HepG2 (cell line): ENCODE data around the gene KCNK7. TPM values are rescaled to one million over a fixed set of nuclear protein-coding genes. Genes with fewer than 3 reads are reported as not detected.

Source experiments
- ATAC-seq: fragments of 200-7000 bp; cut with Tn5 transposase; 3 replicates; pipeline ENCODE4 v1.9.1; 2020; ENCODE audit warnings: mild to moderate bottlenecking, moderate library complexity
- BruUV-seq: library from RNA; stranded (reverse); fragments of 400-500 nt; replicated peaks from 2 replicates; lab custom pipeline; 2021; lab: Mats Ljungman, UMichigan
- CTCF ChIA-PET: fragments of 300-600 bp; formaldehyde crosslinking; extraction: SDS; loops from one replicate; lab custom pipeline; 2021; ENCODE audit warnings: low total read pairs, inconsistent platforms, low intra/inter-chr PET ratio; lab: Yijun Ruan, JAX
- POLR2A ChIA-PET: fragments of 350-600 bp; sonication (Branson Sonifier 250); formaldehyde crosslinking; loops from one replicate; lab custom pipeline; 2020; ENCODE audit warnings: antibody characterized with exemption, inconsistent platforms; lab: Yijun Ruan, JAX
- DNase-seq: peaks from one replicate; pipeline ENCODE4 v3.0.0-alpha.2; 2015; ENCODE audit warnings: low spot score
- FAIRE-seq: peaks from 3 replicates; lab custom pipeline; 2011; peaks lifted over from hg19 to GRCh38; lab: Jason Lieb, UNC
- H2AFZ ChIP-seq: one replicate; pipeline ENCODE4 v1.6.1; 2011; ENCODE audit warnings: low read length, inconsistent platforms
- H3K27ac ChIP-seq: fragments of 300-600 bp; 3 replicates; pipeline ENCODE4 v1.8.0; 2011; ENCODE audit warnings: mixed run types, mild to moderate bottlenecking, mixed read lengths, low read length, inconsistent platforms; ENCODE audit not compliant: insufficient read depth; ENCODE audit errors: extremely low read length
- H3K27me3 ChIP-seq, 2 experiments: fragments of 200-600 bp in 1 of 2; 2 replicates in 1 of 2; 3 replicates in 1 of 2; pipeline versions ENCODE4 v1.6.0 to v1.8.0; 2011; ENCODE audit warnings: low read length in 2 of 2, mild to moderate bottlenecking in 2 of 2, moderate library complexity in 2 of 2, inconsistent platforms in 1 of 2; ENCODE audit not compliant: insufficient read depth in 2 of 2, control insufficient read depth in 1 of 2
- H3K36me3 ChIP-seq, 2 experiments: fragments of 200-600 bp in 1 of 2; replicated peaks in 1 of 2; 2 replicates in 1 of 2; 3 replicates in 1 of 2; pipeline versions ENCODE4 v1.5.1 to v1.8.0; 2011; ENCODE audit warnings: low read length in 2 of 2, inconsistent platforms in 1 of 2; ENCODE audit not compliant: insufficient read depth in 2 of 2, control insufficient read depth in 1 of 2
- H3K4me1 ChIP-seq: 2 replicates; pipeline ENCODE4 v1.5.1; 2012; ENCODE audit warnings: low read length, inconsistent platforms; ENCODE audit not compliant: insufficient read depth
- H3K4me2 ChIP-seq: 2 replicates; pipeline ENCODE4 v1.6.0; 2011; ENCODE audit warnings: low read depth, low read length, inconsistent platforms
- H3K4me3 ChIP-seq, 3 experiments: fragments of 200-600 bp in 1 of 3; sonication (generic), shearing (Covaris generic) in 1 of 3; replicated peaks in 1 of 3; 2 replicates each; pipeline ENCODE4 v1.5.1; 2011 to 2016; ENCODE audit warnings: low read length in 3 of 3, inconsistent platforms in 2 of 3, low read depth in 2 of 3, mild to moderate bottlenecking in 2 of 3, control low read depth in 1 of 3, mixed read lengths in 1 of 3; ENCODE audit not compliant: insufficient read depth in 1 of 3
- H3K79me2 ChIP-seq: one replicate; pipeline ENCODE4 v1.6.1; 2011; ENCODE audit warnings: low read length, inconsistent platforms; ENCODE audit not compliant: insufficient read depth
- H3K9ac ChIP-seq: 2 replicates; pipeline ENCODE4 v1.6.0; 2011; ENCODE audit warnings: mild to moderate bottlenecking, low read depth, low read length, inconsistent platforms; ENCODE audit not compliant: insufficient read depth
- H3K9me3 ChIP-seq: 2 replicates; pipeline ENCODE4 v1.5.1; 2012; ENCODE audit warnings: mild to moderate bottlenecking, low read length
- H4K20me1 ChIP-seq: 2 replicates; pipeline ENCODE4 v1.6.0; 2011; ENCODE audit warnings: inconsistent platforms, mild to moderate bottlenecking, low read length, moderate library complexity; ENCODE audit not compliant: insufficient read depth
- ATM ChIP-seq: fragments of 450-650 bp; IDR thresholded peaks from 2 replicates; pipeline ENCODE4 v1.7.1; 2017; ENCODE audit warnings: mild to moderate bottlenecking, borderline replicate concordance
- ETV5 ChIP-seq: IDR thresholded peaks from 2 replicates; pipeline ENCODE4 v1.6.1; 2018; ENCODE audit warnings: missing biosample characterization, missing genetic modification reagents, inconsistent platforms, borderline replicate concordance
- GATAD2A ChIP-seq: IDR thresholded peaks from 2 replicates; pipeline ENCODE4 v1.6.1; 2016
- HDAC1 ChIP-seq: sonication (generic); formaldehyde crosslinking; IDR thresholded peaks from 2 replicates; pipeline ENCODE4 v1.5.1; 2020; ENCODE audit warnings: mild to moderate bottlenecking, missing genetic modification reagents
- JUND ChIP-seq: sonication (generic); formaldehyde crosslinking; IDR thresholded peaks from 2 replicates; pipeline ENCODE4 v1.8.0; 2022; ENCODE audit warnings: mild to moderate bottlenecking, missing genetic modification reagents
- PHB2 ChIP-seq: fragments of 450-650 bp; IDR thresholded peaks from 2 replicates; pipeline ENCODE4 v1.6.1; 2018; ENCODE audit not compliant: partially characterized antibody
- PRDM15 ChIP-seq: sonication (generic); formaldehyde crosslinking; IDR thresholded peaks from 2 replicates; pipeline ENCODE4 v1.4.0; 2020; ENCODE audit warnings: missing genetic modification reagents
- THAP9 ChIP-seq: sonication (generic); formaldehyde crosslinking; IDR thresholded peaks from 2 replicates; pipeline ENCODE4; 2020; ENCODE audit warnings: missing genetic modification reagents, mild to moderate bottlenecking, borderline replicate concordance
- ZNF235 ChIP-seq: sonication (generic); formaldehyde crosslinking; IDR thresholded peaks from 2 replicates; pipeline ENCODE4 v1.8.1; 2023; ENCODE audit warnings: mild to moderate bottlenecking, missing genetic modification reagents, borderline replicate concordance
- ZNF331 ChIP-seq: sonication (generic); formaldehyde crosslinking; IDR thresholded peaks from 2 replicates; pipeline ENCODE4 v1.4.0; 2020; ENCODE audit warnings: missing genetic modification reagents
- ZNF605 ChIP-seq: sonication (generic); formaldehyde crosslinking; IDR thresholded peaks from 2 replicates; pipeline ENCODE4 v1.8.0; 2022; ENCODE audit warnings: mild to moderate bottlenecking, missing genetic modification reagents
- ZNF816 ChIP-seq: sonication (generic); formaldehyde crosslinking; IDR thresholded peaks from 2 replicates; pipeline ENCODE4 v1.8.0; 2022; ENCODE audit warnings: missing genetic modification reagents, mild to moderate bottlenecking, borderline replicate concordance
- WGBS: methylation state at CpG from one replicate; pipeline ENCODE4 v1.1.6; 2017; ENCODE audit warnings: low lambda C conversion rate; 5-methylcytosine and 5-hydroxymethylcytosine counted together
- in situ Hi-C: cut with HindIII; loops from 2 replicates; pipeline ENCODE4 v1.10.0; 2017; ENCODE audit warnings: low pct_unique_long_range_greater_than_20kb; ENCODE audit not compliant: extremely low pct_ligation_motif_present
- intact Hi-C: fragments of 100-400 bp; cut with micrococcal nuclease; formaldehyde crosslinking; loops from one replicate; pipeline ENCODE4 v1.10.0; 2022; ENCODE audit not compliant: unreplicated experiment
- polyA plus RNA-seq, 8 experiments: library from polyadenylated mRNA; depleted of rRNA in 3 of 8; stranded (reverse) in 7 of 8; unstranded in 1 of 8; fragments of >200 nt; fragmentation: Illumina TruSeq in 4 of 8; extraction: Trizol in 4 of 8; gene quantifications; 2 replicates each; pipeline versions ENCODE4 v1.2.1 to v1.2.3, GENCODE V29; 2011 to 2016; ENCODE audit warnings: low read depth in 4 of 8, missing spikeins in 1 of 8, mixed read lengths in 1 of 8; ENCODE audit not compliant: insufficient read depth in 1 of 8
- total RNA-seq, 5 experiments: library from RNA; depleted of rRNA; stranded (reverse); fragments of >200 nt; fragmentation: Illumina TruSeq; extraction: Trizol; gene quantifications; 2 replicates each; pipeline ENCODE4 v1.2.3, GENCODE V29; 2016; ENCODE audit warnings: low read depth in 1 of 5

The KCNK7 gene
- total and polyA plus RNA-seq, 2 of the 13 experiments (the other 11 are each of a cell fraction or from before 2014, with no cell fraction given): 0.11 TPM; not detected in 1

GRCh38 chr11:65560555-65561418, 34.8 kb downstream of the KCNK7 start (continued):
- peak; percentile 92 for TF ChIP-seq PRDM15 (CRISPR knock-in tag)

- CTCF ChIA-PET: no interaction called here
- WGBS: 4% methylated on average over 5 of the region's 5 CpGs
- BruUV-seq: no TSS peak
- Histone ChIP-seq H3K4me2 (peak overlapping the region; percentile 97), H2AFZ (no peak overlapping the region), H3K4me3 (peak overlapping the region in 2 of 3 experiments; percentile 6 to 9; a peak in 1 of 6 replicates), H3K79me2 (peaks cover 8% of the 10 kb centered on the region), H3K9ac (peak overlapping the region; percentile 89; the same call in 1 of the 2 replicates), H3K9me3 (no peaks in the 10 kb centered on the region), H4K20me1 (peaks cover under 1% of the 10 kb centered on the region; the same call in 1 of the 2 replicates), H3K36me3 (no peaks in the 10 kb centered on the region), H3K4me1 (peaks cover 70% of the 10 kb centered on the region), H3K27me3 (no peaks in the 10 kb centered on the region), H3K27ac (no peak overlapping the region)
- in situ Hi-C loops (loop anchor here (10.0 kb wide), 1 partner anchor 295 kb away; the partner anchor contains the start of gene CFL1), intact Hi-C loops (loop anchor here (2.0 kb wide), 1 partner anchor 19 kb away; no protein-coding TSS in a partner anchor)
- POLR2A ChIA-PET: interaction anchor here (1.2 to 3.4 kb wide), 11 partner anchors 9 to 137 kb away, joined by 4 to 34 read pairs (median 7); partner anchors contain the start of genes EHBP1L1, FAM89B, MALAT1 and NEAT1
- FAIRE-seq (no peak), DNase-seq (peak; percentile 64), ATAC-seq (peak; percentile 2; the same call in 1 of the 3 replicates)
- TF ChIP-seq ZNF816 (CRISPR knock-in tag): no peak
- no peak for TF ChIP-seq ZNF235 (CRISPR knock-in tag)
- no peak for TF ChIP-seq HDAC1
- no peak for TF ChIP-seq ZNF605 (CRISPR knock-in tag)
- TF ChIP-seq ZNF331 (CRISPR knock-in tag): no peak
- peak; percentile 12; the same call in 1 of the 2 replicates for TF ChIP-seq THAP9 (CRISPR knock-in tag)
- TF ChIP-seq GATAD2A (CRISPR knock-in tag): 0 out of 2 replicates have a peak, but pooled peaks have one; percentile 24
- TF ChIP-seq ATM: no peak
- TF ChIP-seq ETV5 (CRISPR knock-in tag): peak; percentile 28; the same call in 1 of the 2 replicates
- TF ChIP-seq PHB2: no peak
- no peak; the same call in 1 of the 2 replicates for TF ChIP-seq JUND
Observed at GRCh38 chr11:65559951-65560537, 35.6 kb downstream of the KCNK7 start.
